AG04450 (cell line): Measurements from ENCODE around the gene B4GALT6. TPM values are rescaled to one million over a fixed set of nuclear protein-coding genes. Genes with fewer than 3 reads are reported as not detected.

ENCODE experiments used
- CTCF ChIA-PET: fragments of 300-600, 350-600 bp; formaldehyde crosslinking; extraction: SDS; loops from one replicate; lab custom pipeline; 2022; ENCODE audit warnings: antibody characterized with exemption, inconsistent platforms; lab: Charles Lee
- POLR2A ChIA-PET: fragments of 350-600 bp; formaldehyde crosslinking; extraction: SDS; loops from one replicate; lab custom pipeline; 2021; ENCODE audit warnings: antibody characterized with exemption, inconsistent platforms; lab: Yijun Ruan, JAX
- DNase-seq: peaks from one replicate; pipeline ENCODE4 v3.0.0-alpha.2; 2011; ENCODE audit warnings: low read depth, low spot score
- H3K27ac ChIP-seq: one replicate; pipeline ENCODE4 v1.5.1; 2012; ENCODE audit warnings: low read depth, low read length, control low read depth
- H3K27me3 ChIP-seq: one replicate; pipeline ENCODE4 v1.6.0; 2012; ENCODE audit warnings: low read length; ENCODE audit not compliant: control insufficient read depth, insufficient read depth
- H3K4me3 ChIP-seq: 2 replicates; pipeline ENCODE4 v1.5.1; 2011; ENCODE audit warnings: mild to moderate bottlenecking, low read depth, low read length, control low read depth
- H3K9me3 ChIP-seq: 2 replicates; pipeline ENCODE4 v1.5.1; 2012; ENCODE audit warnings: low read length; ENCODE audit not compliant: control insufficient read depth, insufficient read depth
- polyA plus RNA-seq: library from polyadenylated mRNA; depleted of rRNA; stranded (reverse); fragments of >200 nt; gene quantifications from 2 replicates; pipeline ENCODE4 v1.2.3, GENCODE V29; 2011
- TF ChIP-seq, protein P1 (sequence below): IDR thresholded peaks from 2 replicates; pipeline ENCODE4 v1.5.1; 2011; ENCODE audit warnings: low read depth, low read length, control low read depth, inconsistent platforms

The B4GALT6 gene
- polyA plus RNA-seq, 1 experiment, result 0.40 TPM

DNA sequence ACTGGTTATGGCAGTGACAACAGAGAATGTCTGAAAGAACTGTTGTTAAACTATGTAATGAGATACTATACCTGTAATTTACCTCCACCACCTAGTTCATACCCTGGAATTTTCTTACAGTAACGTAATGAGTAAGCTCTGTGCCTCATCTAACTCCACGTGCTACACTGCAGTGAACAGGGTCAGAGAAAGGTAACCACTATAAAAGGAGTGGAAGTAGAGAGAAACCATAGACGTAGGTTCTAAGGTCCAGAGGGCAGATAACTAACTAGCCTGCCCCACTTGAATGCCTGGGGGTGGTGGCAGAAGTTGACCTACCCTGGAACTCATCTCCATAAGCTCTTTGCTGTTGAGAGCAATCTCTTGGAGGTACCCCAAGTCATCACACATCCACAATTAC, 32.0 kb upstream of the B4GALT6 start:
- H3K27ac ChIP-seq, result no peak overlapping the region
- CTCF ChIA-PET, result no interaction called here
- H3K4me3 ChIP-seq, result no peak overlapping the region
- H3K9me3 ChIP-seq, result no peaks in the 10 kb centered on the region; the same call in 1 of the 2 replicates
- TF ChIP-seq, protein P1, sequence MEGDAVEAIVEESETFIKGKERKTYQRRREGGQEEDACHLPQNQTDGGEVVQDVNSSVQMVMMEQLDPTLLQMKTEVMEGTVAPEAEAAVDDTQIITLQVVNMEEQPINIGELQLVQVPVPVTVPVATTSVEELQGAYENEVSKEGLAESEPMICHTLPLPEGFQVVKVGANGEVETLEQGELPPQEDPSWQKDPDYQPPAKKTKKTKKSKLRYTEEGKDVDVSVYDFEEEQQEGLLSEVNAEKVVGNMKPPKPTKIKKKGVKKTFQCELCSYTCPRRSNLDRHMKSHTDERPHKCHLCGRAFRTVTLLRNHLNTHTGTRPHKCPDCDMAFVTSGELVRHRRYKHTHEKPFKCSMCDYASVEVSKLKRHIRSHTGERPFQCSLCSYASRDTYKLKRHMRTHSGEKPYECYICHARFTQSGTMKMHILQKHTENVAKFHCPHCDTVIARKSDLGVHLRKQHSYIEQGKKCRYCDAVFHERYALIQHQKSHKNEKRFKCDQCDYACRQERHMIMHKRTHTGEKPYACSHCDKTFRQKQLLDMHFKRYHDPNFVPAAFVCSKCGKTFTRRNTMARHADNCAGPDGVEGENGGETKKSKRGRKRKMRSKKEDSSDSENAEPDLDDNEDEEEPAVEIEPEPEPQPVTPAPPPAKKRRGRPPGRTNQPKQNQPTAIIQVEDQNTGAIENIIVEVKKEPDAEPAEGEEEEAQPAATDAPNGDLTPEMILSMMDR, result no peak
- POLR2A ChIA-PET, result no interaction called here
- DNase-seq, result no peak
- H3K27me3 ChIP-seq, result no peaks in the 10 kb centered on the region

DNA sequence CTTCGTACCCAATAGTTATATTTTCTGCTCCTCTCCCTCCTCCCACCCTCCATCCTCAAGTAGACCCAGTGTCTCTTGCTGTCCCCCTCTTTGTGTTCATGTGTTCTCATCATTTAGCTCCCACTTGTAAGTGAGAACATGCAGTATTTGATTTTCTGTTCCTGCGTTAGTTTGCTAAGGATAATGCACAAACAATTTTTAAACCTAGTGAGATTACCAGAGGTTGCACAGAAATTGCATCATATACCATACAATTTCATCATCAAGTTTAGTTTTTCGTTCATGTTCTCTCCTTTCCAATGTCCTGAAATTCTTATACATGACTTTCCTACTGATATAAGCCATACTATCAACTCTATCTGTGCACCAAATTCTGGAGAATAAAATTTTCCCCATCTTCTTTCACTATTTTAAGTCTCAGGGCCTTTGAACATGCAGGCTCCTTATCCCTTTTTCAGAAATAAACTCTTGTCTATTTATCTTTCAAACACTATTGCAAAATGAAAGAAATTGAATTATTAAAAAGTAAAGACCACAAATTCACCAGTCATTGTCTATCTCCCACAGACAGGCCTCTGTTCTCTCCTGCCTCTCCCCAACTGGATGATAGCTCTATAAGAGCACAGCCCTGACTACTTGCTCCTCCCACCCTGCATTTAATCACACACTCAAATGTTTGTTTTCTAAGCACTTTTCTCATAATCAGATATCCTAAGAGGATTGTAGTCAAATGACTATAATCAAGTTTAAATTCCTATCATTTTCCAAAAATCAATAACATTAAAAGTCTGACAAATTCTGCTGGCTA, 27.2 kb upstream of the B4GALT6 start:
- ChIA-PET POLR2A (no interaction called here), CTCF (no interaction called here)
- Histone ChIP-seq H3K27me3 (no peaks in the 10 kb centered on the region), H3K9me3 (no peaks in the 10 kb centered on the region), H3K4me3 (no peak overlapping the region), H3K27ac (no peak overlapping the region)
- no peak for DNase-seq
- TF ChIP-seq, protein P1, result no peak

DNA sequence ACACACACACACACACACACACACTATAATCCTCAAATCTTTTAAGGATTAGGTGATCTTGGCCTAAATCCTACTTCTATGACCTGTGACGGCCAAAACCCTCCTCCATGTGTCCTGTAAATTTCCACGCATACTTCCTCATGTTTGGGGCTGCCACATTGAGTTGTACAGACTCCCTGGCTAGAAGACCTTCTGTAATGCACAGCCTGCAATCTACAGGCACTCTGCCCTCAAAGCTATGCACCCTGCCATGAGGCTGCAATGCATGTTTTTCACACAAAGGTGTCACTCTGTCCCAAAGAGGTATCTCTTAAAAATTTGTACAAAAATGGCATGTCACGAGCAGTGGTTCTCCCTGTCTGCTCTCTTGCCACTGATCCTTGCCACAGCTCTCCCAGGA, 26.4 kb upstream of the B4GALT6 start:
- Histone ChIP-seq H3K27me3 (no peaks in the 10 kb centered on the region), H3K27ac (no peak overlapping the region), H3K9me3 (no peaks in the 10 kb centered on the region), H3K4me3 (no peak overlapping the region)
- ChIA-PET CTCF (no interaction called here), POLR2A (no interaction called here)
- no peak for DNase-seq
- TF ChIP-seq, protein P1, result no peak

DNA sequence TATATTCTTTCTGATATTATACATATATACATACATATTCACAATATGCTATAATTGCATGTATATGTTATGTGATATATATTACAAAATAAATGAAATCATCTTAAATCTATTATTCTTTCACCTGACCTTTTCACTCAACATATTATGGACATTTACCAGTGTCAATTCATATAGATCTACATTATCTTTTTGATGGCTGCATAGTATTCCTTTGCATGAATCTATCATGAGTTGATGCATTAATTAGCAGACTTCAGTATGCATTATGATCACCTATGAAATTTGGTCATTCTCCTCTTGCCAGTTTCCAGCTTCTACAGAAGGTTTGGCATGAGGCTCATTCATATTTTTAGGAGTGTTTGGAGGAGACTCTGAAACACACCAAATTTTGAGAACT, 23.4 kb upstream of the B4GALT6 start:
- TF ChIP-seq, protein P1, result no peak
- no peaks in the 10 kb centered on the region for H3K9me3 ChIP-seq
- no peak for DNase-seq
- POLR2A ChIA-PET, result no interaction called here
- H3K27ac ChIP-seq, result no peak overlapping the region
- no peaks in the 10 kb centered on the region for H3K27me3 ChIP-seq
- no peak overlapping the region for H3K4me3 ChIP-seq
- CTCF ChIA-PET, result interaction anchor here (1.7 kb wide), 1 partner anchor 15 kb away, joined by 9 read pairs; no protein-coding TSS in a partner anchor

DNA sequence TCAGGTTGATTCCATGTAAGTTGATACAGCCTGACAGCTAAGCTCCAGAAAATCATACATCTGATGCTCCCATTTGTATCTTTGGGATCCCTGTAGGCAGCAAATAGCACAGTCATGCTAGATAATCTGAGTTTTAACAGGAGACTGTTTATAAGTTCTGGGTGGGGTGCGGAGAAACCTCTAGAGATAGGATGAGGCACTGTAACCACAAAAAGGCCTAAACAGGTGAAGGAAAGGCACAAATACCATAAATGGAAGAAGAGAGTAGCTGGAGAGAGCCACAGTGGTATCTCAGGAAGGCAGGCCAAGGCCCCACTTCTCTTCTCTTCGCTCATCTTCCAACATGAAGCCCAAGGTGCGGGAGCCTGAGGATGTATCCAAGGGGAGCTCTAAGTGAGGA, 18.1 kb upstream of the B4GALT6 start:
- Histone ChIP-seq H3K27ac (no peak overlapping the region), H3K9me3 (no peaks in the 10 kb centered on the region), H3K4me3 (no peak overlapping the region), H3K27me3 (no peaks in the 10 kb centered on the region)
- DNase-seq, result no peak
- CTCF ChIA-PET, result interaction anchor here (1.9 kb wide), 1 partner anchor 20 kb away, joined by 11 read pairs; no protein-coding TSS in a partner anchor
- POLR2A ChIA-PET, result no interaction called here
- TF ChIP-seq, protein P1, result no peak
